ENCODE results near the gene LST1. TPM values are rescaled to one million over a fixed set of nuclear protein-coding genes. Genes with fewer than 3 reads are reported as not detected.

LST1 gene
- total RNA-seq, 1 experiment from 2014 or later: not detected

GRCh38 chr6:31559958-31560696 lies 25.9 kb upstream of the LST1 start:
- peak; percentile 90 for DNase-seq (ENCODE audit: low spot score)

DNA sequence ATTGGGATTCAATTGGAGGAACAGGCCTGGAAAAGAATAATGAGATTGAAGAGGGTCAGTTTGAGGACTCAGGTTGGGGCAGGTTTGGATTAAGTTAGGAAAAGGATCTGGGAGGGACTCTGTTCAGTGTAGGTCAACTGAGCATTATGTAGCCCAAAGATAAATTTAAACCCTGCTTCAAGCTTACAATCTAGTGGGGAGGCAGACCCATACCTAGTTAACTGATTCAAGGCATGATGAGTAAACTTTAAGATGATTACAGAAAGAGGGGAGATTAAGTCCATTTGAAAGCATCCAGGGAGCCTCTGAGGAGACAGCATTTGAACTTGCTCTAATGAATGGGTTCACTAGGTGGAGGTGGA lies 25.4 kb upstream of the LST1 start:
- DNase-seq (ENCODE audit: low spot score): no peak

GRCh38 chr6:31567531-31568370 lies 18.3 kb upstream of the LST1 start:
- no peak for DNase-seq (ENCODE audit: low spot score)

DNA sequence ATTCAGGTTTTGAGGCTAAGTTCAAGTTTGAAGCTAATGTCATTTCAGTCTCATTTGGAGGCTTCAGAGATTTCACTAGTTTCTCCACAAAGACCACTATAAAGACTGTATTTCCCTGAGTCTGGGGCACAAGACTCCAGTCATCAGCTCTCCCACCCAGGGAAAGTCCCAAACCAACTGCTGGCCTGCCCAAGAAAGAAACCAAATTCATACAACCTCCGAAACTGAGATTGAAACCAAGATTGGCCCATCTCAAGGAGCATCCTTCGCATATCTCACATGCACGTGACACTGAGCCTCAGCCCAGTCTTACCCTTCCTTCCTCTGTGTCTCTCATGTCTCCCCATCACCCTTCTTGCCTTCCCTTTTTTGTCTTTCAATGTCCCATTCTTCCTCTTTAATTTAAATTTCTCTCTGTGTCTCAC lies 17.5 kb upstream of the LST1 start:
- DNase-seq (ENCODE audit: low spot score): no peak

DNA sequence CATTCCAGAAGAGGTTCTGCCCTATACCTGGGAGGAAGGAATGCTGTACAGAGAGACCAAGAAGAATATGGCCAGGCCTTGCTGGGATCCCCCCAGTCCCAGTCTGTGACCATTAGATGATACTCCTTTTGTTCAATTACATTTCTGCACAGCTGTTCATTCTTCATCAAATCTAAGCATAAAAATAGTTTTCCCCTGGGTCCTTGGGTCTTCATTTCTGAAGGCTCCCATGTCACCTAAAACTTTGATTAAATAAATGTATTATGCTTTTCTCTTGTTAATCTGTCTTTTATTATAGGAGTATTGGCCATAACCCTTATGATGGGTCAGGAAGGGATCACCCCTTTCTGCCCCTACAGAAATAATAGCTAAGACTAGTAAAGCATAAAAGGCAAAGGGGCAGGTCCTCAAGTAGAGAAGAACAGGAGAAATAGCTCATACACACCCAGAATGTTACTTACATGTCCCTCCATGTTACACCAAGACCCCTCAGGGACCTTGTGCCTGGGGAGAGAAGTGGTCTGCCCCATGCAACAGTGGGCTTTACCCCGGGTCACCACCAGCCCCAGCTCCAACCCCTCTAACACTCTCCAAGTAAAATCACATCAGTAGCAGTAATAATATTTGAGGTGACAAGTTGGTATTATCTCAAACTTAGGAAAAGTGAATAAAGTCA lies 16.1 kb upstream of the LST1 start:
- DNase-seq (ENCODE audit: low spot score): no peak

GRCh38 chr6:31572041-31572911 lies 13.8 kb upstream of the LST1 start, which contains the start of gene LTA:
Gene LTA, plus strand, starts transcription at chr6:31572289. Its CDS starts 454 bp downstream, at chr6:31572743.
- no peak for DNase-seq (ENCODE audit: low spot score)

DNA sequence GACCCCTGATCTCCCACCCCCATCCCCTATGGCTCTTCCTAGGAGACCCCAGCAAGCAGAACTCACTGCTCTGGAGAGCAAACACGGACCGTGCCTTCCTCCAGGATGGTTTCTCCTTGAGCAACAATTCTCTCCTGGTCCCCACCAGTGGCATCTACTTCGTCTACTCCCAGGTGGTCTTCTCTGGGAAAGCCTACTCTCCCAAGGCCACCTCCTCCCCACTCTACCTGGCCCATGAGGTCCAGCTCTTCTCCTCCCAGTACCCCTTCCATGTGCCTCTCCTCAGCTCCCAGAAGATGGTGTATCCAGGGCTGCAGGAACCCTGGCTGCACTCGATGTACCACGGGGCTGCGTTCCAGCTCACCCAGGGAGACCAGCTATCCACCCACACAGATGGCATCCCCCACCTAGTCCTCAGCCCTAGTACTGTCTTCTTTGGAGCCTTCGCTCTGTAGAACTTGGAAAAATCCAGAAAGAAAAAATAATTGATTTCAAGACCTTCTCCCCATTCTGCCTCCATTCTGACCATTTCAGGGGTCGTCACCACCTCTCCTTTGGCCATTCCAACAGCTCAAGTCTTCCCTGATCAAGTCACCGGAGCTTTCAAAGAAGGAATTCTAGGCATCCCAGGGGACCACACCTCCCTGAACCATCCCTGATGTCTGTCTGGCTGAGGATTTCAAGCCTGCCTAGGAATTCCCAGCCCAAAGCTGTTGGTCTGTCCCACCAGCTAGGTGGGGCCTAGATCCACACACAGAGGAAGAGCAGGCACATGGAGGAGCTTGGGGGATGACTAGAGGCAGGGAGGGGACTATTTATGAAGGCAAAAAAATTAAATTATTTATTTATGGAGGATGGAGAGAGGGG lies 12.6 kb upstream of the LST1 start:
- DNase-seq (ENCODE audit: low spot score): no peak

DNA sequence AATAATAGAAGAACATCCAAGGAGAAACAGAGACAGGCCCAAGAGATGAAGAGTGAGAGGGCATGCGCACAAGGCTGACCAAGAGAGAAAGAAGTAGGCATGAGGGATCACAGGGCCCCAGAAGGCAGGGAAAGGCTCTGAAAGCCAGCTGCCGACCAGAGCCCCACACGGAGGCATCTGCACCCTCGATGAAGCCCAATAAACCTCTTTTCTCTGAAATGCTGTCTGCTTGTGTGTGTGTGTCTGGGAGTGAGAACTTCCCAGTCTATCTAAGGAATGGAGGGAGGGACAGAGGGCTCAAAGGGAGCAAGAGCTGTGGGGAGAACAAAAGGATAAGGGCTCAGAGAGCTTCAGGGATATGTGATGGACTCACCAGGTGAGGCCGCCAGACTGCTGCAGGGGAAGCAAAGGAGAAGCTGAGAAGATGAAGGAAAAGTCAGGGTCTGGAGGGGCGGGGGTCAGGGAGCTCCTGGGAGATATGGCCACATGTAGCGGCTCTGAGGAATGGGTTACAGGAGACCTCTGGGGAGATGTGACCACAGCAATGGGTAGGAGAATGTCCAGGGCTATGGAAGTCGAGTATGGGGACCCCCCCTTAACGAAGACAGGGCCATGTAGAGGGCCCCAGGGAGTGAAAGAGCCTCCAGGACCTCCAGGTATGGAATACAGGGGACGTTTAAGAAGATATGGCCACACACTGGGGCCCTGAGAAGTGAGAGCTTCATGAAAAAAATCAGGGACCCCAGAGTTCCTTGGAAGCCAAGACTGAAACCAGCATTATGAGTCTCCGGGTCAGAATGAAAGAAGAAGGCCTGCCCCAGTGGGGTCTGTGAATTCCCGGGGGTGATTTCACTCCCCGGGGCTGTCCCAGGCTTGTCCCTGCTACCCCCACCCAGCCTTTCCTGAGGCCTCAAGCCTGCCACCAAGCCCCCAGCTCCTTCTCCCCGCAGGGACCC lies 11.7 kb upstream of the LST1 start:
- no peak for DNase-seq (ENCODE audit: low spot score)

DNA sequence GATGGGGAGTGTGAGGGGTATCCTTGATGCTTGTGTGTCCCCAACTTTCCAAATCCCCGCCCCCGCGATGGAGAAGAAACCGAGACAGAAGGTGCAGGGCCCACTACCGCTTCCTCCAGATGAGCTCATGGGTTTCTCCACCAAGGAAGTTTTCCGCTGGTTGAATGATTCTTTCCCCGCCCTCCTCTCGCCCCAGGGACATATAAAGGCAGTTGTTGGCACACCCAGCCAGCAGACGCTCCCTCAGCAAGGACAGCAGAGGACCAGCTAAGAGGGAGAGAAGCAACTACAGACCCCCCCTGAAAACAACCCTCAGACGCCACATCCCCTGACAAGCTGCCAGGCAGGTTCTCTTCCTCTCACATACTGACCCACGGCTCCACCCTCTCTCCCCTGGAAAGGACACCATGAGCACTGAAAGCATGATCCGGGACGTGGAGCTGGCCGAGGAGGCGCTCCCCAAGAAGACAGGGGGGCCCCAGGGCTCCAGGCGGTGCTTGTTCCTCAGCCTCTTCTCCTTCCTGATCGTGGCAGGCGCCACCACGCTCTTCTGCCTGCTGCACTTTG lies 10.7 kb upstream of the LST1 start, which contains the start of gene TNF:
Gene TNF, plus strand, starts transcription at position 231 of the 567 bp plus-strand sequence. Its CDS starts 177 bp downstream, at position 408.
- DNase-seq (ENCODE audit: low spot score): no peak

- no peak for DNase-seq (ENCODE audit: low spot score)
Observed at GRCh38 chr6:31575952-31576685, 10.0 kb upstream of the LST1 start.

GRCh38 chr6:31576897-31577578 lies 9.0 kb upstream of the LST1 start:
- DNase-seq (ENCODE audit: low spot score): no peak

GRCh38 chr6:31577579-31577966 lies 8.5 kb upstream of the LST1 start:
- DNase-seq (ENCODE audit: low spot score): no peak

GRCh38 chr6:31578184-31579118 lies 7.6 kb upstream of the LST1 start:
- DNase-seq (ENCODE audit: low spot score): peak; percentile 11

GRCh38 chr6:31579119-31579505 lies 7.0 kb upstream of the LST1 start:
- DNase-seq (ENCODE audit: low spot score): no peak

GRCh38 chr6:31579546-31580437 lies 6.3 kb upstream of the LST1 start:
- DNase-seq (ENCODE audit: low spot score): no peak

GRCh38 chr6:31580438-31580740 lies 5.7 kb upstream of the LST1 start:
- no peak for DNase-seq (ENCODE audit: low spot score)
